ENCODE measurements around the gene GEMIN5.

The GEMIN5 gene

DNA sequence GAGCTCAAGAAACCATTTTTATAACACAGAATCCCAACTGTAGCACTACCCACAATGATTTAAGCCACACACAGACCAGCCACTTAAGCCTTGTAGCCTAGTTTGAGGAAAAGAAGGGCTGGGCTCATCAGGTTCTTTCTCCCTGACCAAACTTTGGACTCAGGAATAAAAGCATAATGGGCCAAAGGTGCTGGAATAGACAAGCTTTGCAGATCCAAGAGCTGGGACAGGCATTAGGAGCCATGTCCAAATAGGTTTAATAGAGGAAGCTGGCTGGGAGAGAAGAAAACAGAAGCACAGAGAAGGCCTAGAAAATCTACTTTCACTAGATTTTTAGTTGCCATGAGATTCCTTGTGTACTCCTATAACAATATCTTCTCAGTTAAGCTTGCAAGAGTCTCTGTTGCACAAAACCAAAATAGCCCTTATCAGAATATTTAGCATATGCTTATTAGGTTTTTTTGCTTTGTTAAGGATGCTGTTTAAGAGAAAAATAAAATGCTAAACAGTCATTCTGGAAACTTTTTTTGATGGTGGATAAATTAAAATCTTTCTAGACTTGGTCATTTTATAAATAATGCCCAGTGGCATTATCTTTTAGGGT, 41.3 kb downstream of the GEMIN5 start:
- TF ChIP-seq, protein P1, sequence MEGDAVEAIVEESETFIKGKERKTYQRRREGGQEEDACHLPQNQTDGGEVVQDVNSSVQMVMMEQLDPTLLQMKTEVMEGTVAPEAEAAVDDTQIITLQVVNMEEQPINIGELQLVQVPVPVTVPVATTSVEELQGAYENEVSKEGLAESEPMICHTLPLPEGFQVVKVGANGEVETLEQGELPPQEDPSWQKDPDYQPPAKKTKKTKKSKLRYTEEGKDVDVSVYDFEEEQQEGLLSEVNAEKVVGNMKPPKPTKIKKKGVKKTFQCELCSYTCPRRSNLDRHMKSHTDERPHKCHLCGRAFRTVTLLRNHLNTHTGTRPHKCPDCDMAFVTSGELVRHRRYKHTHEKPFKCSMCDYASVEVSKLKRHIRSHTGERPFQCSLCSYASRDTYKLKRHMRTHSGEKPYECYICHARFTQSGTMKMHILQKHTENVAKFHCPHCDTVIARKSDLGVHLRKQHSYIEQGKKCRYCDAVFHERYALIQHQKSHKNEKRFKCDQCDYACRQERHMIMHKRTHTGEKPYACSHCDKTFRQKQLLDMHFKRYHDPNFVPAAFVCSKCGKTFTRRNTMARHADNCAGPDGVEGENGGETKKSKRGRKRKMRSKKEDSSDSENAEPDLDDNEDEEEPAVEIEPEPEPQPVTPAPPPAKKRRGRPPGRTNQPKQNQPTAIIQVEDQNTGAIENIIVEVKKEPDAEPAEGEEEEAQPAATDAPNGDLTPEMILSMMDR (IDR thresholded peaks at IDR 0.05; ENCODE audit: extremely low read depth, missing control alignments) = no peak
- DNase-seq (ENCODE audit: low spot score) = no peak

- DNase-seq (ENCODE audit: low spot score) = no peak
- TF ChIP-seq, protein P1 (IDR thresholded peaks at IDR 0.05; ENCODE audit: extremely low read depth, missing control alignments) = no peak
Measured at GRCh38 chr5:154895606-154896561, 42.1 kb downstream of the GEMIN5 start.

- TF ChIP-seq, protein P1 (IDR thresholded peaks at IDR 0.05; ENCODE audit: extremely low read depth, missing control alignments) = no peak
- no peak for DNase-seq (ENCODE audit: low spot score)
Measured at GRCh38 chr5:154893381-154893780, 44.6 kb downstream of the GEMIN5 start.

DNA sequence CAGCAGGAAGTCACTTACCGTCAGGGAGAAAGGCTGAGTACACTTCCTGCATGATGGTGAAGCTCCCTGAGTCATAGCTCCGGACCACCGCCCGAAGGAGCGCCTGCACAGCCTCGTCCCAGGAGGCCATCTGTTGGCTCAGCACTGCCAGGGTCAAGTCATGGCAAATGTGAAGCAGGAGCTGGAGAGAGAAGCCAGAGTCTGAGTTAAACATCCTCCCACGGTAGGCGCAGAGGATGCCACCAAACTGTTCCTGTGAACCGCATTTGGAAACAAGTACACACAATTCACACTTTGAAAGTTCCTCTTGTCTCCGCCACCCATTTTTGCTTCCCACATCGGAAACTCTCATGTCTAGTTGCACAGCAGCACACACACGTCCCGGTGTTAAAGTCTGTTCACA, 45.6 kb downstream of the GEMIN5 start:
- DNase-seq (ENCODE audit: low spot score) = no peak
- TF ChIP-seq, protein P1 (IDR thresholded peaks at IDR 0.05; ENCODE audit: extremely low read depth, missing control alignments) = no peak

DNA sequence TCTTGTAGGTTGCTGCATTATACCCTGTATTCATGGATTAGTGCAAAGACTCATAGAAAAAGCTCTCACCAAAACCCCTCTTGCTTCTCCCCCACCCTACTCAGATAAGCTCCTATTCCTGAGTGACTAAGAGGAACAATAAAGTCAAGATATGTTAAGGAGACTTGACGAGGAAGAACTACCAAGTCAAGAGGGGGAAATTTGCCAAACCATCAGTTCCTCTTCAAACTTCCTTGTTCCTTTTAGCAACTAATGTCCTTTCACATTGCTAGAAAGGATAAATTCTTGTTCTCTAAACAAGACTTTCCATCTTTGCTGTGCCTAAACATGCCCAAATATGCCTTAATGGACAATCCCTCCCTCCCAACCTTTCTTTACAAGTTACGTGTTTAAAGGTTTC, 52.6 kb downstream of the GEMIN5 start:
- DNase-seq (ENCODE audit: low spot score) = no peak
- TF ChIP-seq, protein P1 (IDR thresholded peaks at IDR 0.05; ENCODE audit: extremely low read depth, missing control alignments) = no peak

GRCh38 chr5:154884424-154884823, 53.6 kb downstream of the GEMIN5 start:
- no peak for DNase-seq (ENCODE audit: low spot score)
- TF ChIP-seq, protein P1 (IDR thresholded peaks at IDR 0.05; ENCODE audit: extremely low read depth, missing control alignments) = no peak

- TF ChIP-seq, protein P1 (IDR thresholded peaks at IDR 0.05; ENCODE audit: extremely low read depth, missing control alignments) = no peak
- no peak for DNase-seq (ENCODE audit: low spot score)
Measured at GRCh38 chr5:154881986-154882385, 56.0 kb downstream of the GEMIN5 start.
